ENCODE data around the gene PGA4.
A peak's percentile ranks its signal among the peaks of the same experiment; 100 is the strongest.
"Not testable (repeated sequence)": the region's sequence is repeated elsewhere in the genome, so short reads cannot be mapped to it uniquely, and the experiment has no call there.

The PGA4 gene

DNA sequence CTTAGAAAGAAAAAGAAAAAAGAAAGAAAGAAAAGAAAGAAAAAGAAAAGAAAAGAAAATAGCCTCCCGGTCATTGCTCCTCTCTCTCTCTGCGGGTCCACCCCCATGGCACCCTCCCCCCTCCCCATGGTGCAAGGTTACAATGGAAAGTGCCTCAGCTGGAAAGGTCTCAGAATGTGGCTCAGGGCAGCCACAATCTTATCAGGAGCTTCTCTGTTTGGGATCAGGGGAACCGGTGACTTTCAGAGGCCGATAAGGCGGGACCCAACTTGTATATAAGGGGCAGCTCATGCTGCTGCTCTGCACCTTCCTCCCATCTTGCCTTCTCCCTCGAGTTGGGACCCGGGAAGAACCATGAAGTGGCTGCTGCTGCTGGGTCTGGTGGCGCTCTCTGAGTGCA is at the start of gene PGA4:
PGA4 (plus strand) TSS at position 301 of the 400 bp plus-strand sequence; CDS start at position 355, 54 bp downstream.
- DNase-seq (ENCODE audit: low spot score), result not testable (repeated sequence)

DNA sequence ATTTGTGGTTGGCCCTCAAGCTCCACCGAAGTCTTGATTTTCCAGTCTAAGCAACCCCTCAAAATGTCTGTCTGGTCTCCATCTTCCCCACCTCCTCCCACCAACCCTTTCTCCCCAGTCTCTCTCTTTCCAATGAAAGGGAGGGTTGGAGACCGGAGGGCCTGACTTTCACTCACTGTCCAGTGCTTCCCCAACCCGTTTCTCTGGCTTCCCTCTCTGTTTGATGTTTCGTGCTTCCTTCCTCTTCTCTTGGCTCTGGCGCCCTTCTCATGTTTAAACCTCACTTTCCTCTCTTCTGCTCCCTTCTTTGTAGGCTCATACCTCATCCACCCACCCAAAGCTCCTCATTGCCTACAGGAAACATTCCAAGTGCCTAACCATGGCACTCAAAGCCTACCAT is 49.8 kb upstream of the PGA4 start:
- no peak for DNase-seq (ENCODE audit: low spot score)

DNA sequence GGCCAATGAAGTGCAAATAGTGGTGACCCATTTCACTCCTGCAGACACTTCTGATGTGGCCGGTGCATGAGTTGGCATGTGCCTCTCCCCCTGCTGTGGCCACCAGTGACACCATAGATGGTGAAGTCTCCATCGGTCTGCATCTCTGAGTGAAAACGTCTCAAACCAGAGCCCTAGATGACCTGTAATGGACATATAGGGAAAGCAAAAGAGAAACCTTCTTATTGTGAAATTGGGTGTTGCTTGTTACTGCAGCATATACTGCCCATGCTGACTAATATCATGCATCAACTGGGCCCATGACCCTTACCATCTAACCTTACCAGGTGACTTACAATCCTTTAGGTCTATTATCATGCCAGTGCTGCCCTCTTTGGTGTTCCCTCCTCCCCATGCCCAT is 49.3 kb upstream of the PGA4 start:
- no peak for DNase-seq (ENCODE audit: low spot score)

DNA sequence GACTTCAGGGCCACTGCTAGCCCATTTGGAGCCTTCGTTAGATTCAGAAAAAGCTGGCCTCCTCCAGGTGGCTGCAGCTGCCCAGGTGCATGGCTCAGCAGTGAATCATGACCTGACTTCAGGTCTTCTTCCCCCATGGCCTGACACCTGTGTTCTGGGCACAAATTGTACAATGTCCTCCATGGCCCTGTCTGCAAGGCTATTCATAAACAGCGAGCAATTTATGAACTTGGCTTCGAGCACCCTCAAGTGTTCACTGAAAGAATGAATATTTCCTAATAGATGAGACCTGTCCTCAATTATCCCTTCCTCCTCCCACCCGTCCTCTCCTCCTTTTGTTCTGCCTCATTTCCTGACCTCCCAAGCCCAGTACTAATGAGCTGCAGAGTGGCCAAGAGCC is 48.7 kb upstream of the PGA4 start:
- no peak for DNase-seq (ENCODE audit: low spot score)

DNA sequence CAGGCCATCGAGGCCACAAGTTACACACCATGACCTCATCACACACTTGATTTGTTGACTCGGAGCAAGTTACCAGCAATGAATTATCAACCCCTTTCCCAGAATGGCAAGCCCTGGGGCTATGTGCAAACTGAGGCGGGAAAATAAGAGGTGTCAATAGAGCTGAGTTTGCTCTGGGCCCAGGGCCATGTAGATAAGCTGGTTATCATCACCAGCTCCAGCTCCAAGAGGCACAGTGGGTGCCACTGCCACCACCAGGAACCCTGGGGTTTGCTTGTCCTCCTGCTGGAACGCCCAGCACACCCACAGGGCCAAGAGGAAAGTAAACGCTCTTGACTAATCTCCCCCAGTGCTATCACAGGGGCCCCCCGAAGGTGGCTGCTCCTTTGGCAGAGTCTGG is 47.9 kb upstream of the PGA4 start:
- no peak for DNase-seq (ENCODE audit: low spot score)

DNA sequence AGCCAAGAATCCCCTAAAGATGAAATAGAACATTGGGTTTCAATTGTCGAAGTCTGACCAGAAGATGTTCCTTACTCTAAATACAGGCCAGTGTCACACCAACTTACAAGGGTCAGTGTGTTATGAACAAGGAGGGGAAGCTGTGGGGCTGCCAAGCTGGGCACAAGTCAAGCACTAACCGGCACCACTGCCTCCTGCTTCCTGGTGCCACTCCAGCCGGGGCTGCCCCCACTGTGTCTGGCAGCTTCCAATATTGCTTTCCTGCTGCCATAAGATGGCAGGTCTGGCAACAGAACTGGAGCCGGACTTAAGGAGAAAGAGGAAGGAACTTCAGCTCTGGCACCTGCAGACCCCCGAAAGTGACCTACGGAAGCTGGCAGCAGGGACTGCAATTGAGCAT is 47.2 kb upstream of the PGA4 start:
- DNase-seq (ENCODE audit: low spot score), result no peak

DNA sequence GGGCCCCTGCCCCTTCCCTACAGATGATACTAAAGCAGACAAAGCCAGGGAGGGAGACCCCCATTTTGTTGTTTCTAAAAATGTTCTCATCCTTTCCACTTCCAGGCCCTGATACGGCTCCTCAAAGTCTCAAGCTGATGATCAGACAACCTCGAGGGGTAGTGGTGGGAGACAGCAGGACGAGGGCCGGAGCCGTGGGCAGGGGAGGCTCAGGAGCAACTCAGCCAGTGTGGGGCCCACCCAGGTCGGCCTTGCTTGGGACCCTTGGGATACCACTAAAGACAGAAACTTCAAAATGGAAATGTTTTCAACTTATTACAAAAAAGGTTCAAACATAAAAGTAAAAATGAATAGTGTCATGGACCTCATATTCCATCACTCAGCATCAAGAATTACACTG is 45.7 kb upstream of the PGA4 start:
- no peak for DNase-seq (ENCODE audit: low spot score)

DNA sequence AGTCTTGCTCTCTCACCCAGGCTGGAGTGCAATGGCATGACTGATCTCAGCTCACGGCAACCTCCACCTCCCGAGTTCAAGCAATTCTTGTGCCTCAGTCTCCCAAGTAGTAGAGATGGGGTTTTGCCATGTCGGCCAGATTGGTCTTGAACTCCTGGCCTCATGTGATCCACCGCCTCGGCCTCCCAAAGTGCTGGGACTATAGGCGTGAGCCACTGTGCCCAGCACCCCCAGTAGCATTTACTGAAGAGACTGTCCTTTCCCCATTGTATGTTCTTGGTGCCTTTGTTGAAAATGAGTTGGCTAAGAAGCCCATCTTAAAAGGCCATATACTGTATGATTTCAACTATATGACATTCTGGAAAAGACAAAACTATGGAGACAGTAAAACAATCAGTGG is 41.9 kb upstream of the PGA4 start:
- DNase-seq (ENCODE audit: low spot score), result not testable (repeated sequence)

DNA sequence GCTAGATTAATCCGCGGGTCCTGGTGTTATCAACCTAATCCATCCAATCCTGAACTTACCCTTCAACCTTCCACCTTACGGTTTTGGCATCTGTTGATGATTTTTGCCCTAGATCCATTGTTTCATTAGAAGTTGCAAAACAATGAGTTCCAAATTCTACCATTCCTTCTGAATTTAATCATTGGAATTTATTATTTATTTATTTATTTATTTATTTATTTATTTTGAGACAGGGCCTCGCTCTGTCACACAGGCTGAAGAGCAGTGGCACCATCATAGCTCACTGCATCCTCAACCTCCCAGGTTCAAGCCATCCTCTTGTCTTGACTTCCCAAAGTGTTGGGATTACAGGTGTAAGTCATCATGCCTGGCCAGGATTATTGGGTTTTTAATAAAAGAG is 40.7 kb upstream of the PGA4 start:
- DNase-seq (ENCODE audit: low spot score), result no peak

DNA sequence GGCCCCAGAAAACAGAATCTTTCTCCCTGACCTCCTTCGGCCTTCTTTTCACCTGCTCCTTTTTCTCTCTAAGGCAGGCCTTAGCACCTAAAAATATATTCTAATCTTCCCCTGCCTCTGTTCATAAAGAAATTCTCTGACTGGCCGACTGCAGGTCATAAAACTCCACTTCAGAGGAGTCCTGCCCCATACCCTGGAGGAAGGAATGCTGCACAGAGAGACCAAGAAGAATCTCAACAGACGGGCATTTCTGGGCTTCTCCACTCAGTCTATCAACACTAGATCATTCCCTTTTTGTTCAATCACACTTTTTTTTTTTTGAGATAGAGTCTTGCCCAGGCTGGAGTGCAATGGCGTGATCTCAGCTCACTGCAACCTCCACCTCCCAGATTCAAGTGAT is 38.5 kb upstream of the PGA4 start:
- no peak for DNase-seq (ENCODE audit: low spot score)

DNA sequence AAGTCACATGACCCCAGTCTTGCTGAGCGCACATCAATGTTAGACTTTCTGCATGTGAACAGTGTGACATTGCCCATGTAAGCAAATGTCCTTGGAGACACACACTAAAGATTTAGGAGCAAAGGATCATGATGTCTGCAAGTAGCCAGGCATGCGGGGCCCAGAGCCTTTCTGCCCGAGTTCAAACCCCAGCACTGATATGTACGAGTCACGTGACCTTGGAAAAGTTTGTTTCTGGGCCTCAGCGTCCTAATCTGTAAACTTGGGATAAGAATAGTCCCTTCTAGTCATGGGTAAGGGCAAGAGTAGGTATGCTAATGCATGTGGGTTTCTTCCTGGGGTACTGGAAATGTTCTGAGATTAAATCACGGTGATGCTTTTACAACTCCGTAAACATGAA is 35.6 kb upstream of the PGA4 start:
- DNase-seq (ENCODE audit: low spot score), result no peak

DNA sequence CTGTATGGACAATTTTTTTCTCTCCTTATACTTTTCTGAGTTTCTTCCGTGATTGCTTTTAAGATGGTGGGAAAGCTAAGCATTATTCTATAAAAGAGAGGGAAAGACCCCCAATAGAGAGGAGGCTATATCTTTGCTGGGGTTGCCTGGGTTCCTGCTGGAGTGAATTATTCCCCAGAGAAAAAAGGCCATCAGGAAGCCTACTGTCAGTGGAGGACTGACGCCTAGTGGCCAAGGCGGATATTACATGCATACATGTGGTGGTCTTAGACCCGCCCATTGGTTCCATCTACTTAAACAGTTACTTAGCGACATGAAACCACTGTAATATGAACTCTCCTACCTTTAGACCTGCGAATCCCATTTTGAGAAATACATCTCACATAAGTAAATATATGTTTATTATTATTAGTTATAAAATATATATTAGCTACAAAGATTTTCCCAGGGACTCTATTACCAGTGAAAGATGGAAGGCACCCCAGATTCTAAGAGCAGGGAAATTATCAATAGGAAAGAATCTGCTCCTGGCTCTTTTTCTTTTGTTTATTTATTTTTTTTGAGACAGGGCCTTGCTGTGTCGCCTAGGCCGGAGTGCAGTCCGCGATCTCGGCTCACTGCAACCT is 34.5 kb upstream of the PGA4 start:
- DNase-seq (ENCODE audit: low spot score), result peak; percentile 81

DNA sequence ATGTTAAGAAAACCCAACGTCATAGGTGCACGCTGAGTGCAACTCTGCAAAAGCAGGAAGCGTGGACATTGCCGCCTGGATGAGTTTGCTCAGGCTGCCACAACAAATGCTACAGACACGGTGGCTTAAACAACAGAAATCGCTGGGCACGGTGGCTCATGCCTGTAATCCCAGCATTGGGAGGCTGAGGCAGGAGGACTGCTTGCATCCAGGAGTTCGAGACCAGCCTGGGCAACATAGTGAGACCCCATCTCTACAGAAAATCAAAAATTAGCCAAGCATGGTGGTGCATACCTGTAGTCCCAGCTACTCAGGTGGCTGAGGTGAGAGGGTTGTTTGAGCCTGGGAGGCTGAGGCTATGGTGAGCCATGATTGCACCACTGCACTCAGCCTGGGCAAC is 32.2 kb upstream of the PGA4 start:
- no peak for DNase-seq (ENCODE audit: low spot score)

DNA sequence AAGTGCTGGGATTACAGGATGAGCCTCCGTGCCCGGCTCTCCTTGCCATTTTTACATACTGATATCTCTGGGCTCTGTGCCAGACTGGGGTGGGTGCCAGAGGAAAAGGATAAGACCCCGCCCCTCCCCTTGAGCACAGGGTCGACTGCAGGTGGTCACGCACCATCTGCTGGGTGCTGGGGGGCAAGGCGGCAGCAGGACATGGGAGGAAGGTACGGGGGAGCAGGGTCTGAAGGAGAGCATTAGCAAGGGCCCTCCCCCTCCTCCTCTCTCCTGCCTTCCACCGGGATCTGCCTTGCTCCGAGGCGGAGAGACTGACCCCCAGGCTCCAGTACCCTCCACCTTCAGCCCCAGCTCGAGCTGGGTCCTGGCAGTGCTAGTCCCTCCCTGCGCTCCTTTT is 28.6 kb upstream of the PGA4 start:
- DNase-seq (ENCODE audit: low spot score), result no peak

DNA sequence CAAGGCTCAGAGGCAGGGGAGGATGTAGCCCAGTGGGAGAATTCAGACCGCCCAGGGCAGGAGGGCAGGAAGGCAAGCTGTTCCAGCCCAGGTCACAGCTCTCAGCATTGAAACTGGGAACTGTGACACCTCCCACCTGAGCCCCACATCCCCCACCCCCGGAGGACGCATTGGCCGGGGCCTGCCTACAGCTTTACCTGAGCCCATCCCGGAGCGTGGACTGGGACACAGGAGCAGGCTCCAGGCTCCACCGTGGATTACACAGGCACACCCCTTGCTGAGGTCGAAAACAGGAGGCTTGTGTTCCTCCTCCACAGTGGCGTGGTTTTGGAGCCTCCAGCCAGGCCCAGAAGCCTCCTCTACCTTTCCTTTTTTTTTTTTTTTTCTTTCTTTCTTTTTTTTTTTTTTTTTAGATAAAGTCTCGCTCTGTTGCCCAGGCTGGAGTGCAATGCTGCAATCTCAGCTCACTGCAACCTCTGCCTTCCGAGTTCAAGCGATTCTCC is 27.9 kb upstream of the PGA4 start:
- DNase-seq (ENCODE audit: low spot score), result no peak

DNA sequence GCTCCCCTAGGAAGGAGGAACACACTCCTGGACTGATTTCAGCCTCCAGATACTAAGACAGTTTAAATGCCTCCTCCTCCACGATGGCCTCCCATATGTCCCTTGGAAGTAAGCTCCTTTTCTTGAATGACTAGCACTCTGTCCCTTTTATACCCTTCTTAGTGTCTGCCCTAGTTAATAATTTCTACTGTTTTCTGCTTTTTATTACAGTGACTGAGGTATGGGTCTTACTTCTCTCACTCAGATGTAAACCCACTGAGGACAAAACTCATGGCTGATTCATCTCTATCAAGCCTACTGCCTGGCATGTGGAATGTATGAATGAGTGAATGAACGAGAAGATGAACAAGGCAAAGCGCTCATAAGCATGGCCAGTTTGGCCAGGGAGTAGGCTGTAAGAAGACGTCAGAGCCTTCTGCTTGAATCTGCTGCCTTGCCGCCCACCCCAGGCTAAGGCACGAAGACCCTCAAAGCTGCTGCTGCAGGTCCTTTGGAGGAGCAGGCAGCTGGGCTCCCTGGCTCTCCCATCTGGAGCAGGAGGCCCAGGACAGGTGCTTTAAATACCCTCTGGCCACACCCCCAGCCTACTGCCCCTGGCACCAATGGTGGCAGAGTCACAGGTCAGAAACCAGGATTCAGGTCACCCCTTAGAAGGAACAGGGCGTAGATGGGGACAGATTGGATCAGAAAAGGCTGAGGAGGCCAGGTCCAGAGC is 27.0 kb upstream of the PGA4 start:
- no peak for DNase-seq (ENCODE audit: low spot score)

DNA sequence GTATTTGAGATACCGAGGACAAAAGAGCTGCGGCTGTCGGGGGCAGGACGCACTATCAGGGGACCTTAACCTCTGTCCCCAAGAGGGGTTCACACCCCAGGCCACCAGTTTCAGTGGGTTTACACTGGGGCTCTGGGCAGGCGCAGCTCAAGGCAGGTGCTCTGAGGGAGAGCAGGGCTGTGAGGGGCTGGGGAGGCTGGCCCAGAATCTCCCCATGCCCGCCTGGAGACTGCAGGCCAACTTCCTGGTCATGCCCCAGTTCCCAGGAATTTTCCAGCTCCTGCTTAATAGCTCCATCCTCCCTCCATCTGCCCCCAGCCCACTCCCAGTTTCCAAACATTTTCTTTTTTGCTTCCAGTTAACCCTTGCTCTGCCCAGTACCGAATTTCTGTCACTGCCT is 26.4 kb upstream of the PGA4 start:
- DNase-seq (ENCODE audit: low spot score), result no peak

DNA sequence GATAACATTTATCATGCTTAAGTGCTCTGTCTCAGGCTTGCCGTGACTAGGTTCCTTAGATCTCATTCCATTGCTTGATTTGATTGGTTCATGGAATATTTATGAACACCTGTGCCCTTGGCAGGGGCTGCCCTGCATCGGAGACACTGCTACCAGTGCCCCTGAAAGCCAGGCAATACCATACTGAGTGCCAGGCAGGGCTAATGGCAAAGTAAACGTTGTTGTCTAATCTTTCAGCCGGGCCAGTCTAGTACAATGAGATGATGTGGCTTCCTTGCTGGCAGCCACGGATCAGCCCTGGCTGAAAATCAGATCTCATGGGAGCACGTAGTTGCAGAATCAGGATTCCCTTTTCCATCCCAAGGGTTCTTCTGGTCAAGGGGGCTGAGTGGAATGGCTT is 23.8 kb upstream of the PGA4 start:
- DNase-seq (ENCODE audit: low spot score), result no peak

DNA sequence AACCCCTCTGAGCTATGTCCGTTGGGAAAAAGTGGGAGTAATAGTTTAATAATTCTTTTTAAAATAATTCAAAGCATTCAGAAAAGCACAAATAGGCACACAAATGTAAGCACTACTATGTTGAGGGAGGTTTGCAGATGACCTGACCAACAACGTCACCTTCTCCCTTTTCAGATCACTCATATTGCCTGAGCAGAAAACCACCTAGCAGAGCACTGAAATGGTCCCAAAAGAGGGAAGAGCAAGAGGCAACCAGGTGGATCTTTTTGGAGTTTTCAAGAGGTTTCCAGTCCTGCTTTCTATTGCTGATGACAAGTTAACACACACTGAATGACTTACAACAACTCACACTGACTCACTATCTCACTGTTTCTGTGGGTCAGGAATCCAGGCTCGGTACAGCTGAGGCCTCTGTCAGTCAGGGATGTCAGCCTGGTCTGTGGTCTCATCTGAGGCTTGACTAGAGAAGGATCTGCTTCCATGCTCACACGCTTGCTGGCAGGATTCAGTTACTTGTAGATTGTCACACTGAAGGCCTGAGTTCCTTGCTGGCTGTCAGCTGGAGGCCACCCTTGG is 23.1 kb upstream of the PGA4 start:
- DNase-seq (ENCODE audit: low spot score), result no peak

DNA sequence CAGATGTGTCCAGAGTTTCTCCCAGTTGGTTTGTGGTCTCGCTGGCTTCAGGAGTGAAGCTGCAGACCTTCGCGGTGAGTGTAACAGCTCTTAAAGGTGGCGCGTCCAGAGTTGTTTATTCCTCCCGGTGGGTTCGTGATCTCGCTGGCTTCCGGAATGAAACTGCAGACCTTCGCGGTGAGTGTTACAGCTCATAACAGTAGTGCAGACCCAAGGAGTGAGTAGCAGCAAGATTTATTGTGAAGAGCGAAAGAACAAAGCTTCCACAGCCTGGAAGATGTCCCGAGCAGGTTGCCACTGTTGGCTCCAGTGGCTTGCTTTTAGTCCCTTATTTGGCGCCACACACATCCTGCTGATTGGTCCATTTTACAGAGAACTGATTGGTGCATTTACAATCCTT is 20.7 kb upstream of the PGA4 start:
- no peak for DNase-seq (ENCODE audit: low spot score)

DNA sequence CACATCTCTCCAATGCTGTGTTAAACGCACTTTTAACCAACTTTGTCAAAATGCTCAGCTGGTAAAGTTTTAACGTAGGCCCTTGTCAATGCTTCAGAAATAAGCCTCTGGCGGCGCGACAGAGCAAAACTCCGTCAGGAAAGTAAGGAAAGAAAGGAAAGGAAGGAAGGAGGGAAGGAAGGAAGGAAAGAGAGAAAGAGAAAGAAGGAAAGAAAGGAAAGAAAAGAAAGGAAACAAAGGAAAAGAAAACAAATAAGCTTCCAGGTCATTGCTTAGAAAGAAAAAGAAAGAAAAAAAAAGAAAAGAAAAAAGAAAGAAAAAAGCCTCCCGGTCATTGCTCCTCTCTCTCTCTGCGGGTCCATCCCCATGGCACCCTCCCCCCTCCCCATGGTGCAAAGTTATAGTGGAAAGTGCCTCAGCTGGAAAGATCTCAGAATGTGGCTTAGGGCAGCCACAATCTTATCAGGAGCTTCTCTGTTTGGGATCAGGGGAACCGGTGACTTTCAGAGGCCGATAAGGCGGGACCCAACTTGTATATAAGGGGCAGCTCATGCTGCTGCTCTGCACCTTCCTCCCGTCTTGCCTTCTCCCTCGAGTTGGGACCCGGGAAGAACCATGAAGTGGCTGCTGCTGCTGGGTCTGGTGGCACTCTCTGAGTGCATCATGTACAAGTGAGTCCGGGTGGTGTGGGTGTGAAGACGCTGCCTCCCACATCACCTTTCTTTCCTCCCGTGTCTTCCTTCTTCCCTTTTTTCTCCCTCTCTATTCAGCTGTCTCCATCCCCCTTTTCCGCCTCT is 19.0 kb upstream of the PGA4 start, which contains the start of gene PGA3:
PGA3 (plus strand) TSS at position 566 of the 797 bp plus-strand sequence; CDS start at position 616, 50 bp downstream.
- DNase-seq (ENCODE audit: low spot score), result not testable (repeated sequence)

DNA sequence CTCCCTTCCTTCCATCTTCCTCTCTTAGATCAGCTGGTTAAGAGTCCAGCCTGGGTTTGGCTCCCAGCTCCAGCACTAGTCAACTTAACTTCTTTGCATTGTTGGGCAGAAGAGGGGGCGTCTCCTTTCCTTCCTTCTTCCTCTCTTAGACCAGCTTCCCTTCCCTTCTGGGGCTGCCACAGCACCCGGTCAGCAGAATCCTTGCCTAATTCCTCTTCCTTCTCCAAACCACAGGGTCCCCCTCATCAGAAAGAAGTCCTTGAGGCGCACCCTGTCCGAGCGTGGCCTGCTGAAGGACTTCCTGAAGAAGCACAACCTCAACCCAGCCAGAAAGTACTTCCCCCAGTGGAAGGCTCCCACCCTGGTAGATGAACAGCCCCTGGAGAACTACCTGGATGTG is 18.3 kb upstream of the PGA4 start:
- DNase-seq (ENCODE audit: low spot score), result not testable (repeated sequence)
